Stimulated activated CD4-positive, alpha-beta T cell treated with anti-CD3 and anti-CD28 coated beads, Interleukin-2, amount 100 ng/mL, for 48 hours (primary cell): ENCODE data around the gene NSD1.
"Not testable (repeated sequence)": the region's sequence is repeated elsewhere in the genome, so short reads cannot be mapped to it uniquely, and the experiment has no call there.

Experiments used
- DNase-seq, 2 donors: peaks; one replicate each; pipeline ENCODE4 v3.0.0-alpha.2; 2020

Gene NSD1

GRCh38 chr5:177332031-177332895, 198.7 kb downstream of the NSD1 start:
- no peak for DNase-seq

GRCh38 chr5:177332896-177333260, 199.3 kb downstream of the NSD1 start:
- DNase-seq, result no peak

DNA sequence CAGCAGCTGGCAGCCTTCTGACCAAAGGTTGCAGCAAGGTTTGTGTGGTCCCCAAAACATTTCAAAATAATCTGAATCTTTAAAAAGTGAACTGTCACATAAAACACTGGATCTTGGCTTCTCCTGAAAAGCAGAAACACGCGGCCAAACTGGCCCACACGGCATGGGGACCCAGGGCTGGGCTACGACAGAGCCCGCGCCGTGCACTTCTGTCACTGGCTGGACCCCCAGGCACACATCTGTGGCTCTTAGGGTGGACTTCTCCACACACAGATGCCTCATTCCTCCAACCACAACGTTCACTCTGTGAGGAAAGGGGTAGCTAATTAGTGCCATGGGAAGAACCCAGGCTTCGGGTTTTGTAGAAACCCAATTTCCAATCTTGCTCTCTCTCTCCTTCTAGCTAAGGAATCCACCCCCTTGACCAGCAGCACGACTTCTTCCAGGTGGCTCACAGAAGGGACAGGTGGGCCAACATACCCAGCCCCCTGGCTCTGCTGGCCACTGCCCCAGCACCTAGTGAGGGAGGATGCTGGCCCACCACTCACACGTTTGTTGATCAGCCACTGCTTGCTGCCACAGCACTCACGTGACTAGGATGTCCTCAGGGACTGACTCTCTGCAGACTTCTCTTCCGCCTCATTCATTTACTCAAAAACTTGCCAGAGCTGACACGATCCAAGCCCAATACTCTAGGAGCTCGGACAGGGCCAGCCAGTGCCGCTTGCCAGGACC, 200.0 kb downstream of the NSD1 start:
- no peak for DNase-seq

DNA sequence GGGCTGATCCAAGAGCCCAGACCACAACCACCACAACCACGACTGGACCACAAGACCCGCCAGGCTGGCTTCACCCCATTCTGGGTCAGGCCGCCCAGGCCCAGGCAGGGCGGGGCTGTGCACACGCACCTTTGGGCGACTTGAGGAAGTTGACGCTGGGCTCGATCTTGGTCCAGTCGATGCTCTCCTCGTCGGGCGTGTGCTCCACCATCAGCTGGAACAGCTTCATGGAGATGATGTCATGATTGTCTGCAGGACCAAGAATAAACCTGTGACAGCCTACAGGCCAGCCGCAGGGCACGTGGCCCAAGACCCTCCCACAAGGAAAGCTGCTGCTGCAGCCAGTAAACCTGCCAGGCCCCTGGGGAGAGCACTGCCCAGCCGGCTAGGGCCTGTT, 200.6 kb downstream of the NSD1 start:
- DNase-seq, result no peak

DNA sequence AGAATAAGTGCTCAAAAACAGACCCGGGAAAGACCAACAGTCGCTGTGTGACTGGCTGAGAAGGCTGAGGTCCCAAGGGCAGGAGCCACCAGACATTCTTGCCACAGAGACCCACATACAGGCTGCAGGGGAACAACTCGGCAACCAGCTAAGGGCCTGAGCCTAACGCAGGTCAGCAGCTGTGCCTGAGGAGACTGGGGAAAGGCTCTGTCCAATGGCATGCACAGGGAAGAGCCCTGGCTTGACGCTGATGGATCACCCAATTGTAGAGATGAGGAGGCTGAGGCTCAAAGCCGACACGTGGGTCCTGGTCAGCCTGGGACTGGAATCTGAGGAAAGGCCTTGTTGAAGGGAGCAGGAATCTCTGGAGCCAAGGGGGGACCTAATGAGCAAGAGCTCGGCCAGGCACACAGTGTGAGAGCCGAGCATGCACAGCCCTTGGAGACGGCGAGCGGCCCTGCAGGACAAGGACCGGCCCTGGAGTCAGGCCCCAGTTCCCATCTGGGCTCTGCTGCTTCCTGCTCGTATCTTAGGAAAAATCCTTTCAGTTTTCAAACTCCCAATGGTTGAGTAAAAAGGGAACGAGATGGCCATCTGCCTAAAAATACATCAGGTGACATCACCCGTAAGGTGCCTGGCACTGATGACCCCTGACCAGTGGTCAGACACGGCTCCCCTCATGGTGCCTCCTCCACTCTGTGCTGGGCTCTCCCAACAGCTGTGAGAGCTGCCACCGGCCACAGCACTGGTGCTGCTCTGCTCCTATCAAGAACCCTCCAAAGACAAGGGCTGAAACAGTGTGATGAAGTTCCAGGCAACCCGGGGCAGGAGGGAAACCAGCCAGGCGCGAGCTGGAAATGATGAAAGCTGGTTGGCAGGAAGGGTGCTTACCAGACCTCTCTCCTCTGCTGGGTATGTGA, 201.5 kb downstream of the NSD1 start:
- no peak for DNase-seq

DNA sequence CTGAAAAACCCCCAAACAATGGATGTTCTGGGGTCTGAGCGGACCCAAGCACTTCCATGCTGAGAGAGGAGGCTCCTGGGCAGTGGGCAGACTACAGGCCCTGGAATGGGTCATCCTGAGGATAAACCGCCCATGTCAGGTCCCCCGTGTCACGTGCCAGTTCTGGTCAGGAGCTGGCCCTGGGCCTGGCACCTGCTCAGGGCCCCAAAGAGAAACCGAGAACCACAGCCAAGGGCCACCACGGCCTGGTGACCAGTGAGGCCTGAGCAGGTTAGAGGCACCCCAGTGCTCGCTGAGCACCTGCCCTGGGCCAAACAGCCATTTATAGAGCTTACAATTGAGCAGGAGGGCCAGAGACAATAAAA, 202.1 kb downstream of the NSD1 start:
- DNase-seq, result no peak

- no peak for DNase-seq
Observed at GRCh38 chr5:177336112-177336511, 202.5 kb downstream of the NSD1 start.

GRCh38 chr5:177336603-177337494, 203.3 kb downstream of the NSD1 start:
- DNase-seq, result no peak

DNA sequence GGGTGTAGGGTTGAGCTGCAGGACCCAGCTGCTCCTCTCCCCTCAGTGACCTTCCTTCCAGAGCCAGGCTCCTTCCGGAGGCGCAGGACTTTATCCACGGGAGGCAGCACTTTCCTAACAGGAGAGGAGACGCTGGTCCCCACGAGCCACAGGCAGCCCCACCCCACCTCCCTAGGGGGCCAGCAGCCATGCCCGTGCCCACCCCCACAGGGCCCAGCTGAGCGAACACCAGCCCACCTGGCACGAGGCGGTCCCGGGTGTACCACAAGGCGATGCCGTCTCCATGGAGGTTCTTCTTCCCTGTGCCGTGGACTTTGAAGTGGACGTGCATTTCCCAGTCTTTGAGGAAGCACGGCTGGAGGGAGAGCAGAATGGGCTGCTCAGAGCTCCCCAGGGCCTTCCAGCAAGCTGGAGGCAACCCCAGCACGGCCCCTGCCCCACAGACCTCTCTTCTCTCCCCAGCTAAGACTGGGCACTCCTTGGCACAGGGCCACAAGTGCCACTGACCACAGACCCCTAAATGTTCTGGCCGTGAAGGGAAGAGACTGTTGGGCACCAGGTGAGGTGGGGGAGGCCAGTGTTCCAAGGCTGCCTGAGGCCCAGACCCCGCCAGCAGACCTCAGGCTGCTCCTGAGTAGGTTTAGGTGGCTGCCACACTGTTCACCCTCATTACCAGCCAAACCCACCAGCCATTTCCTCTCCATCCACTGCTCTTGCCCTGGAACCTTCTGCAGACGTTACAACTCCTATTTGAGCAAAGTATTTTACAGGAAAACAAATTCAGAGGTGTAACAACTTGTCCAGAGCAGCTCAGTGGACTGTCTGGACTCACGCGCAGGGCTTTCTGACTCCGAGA, 204.9 kb downstream of the NSD1 start:
- no peak for DNase-seq

GRCh38 chr5:177339107-177339638, 205.6 kb downstream of the NSD1 start:
- no peak for DNase-seq

DNA sequence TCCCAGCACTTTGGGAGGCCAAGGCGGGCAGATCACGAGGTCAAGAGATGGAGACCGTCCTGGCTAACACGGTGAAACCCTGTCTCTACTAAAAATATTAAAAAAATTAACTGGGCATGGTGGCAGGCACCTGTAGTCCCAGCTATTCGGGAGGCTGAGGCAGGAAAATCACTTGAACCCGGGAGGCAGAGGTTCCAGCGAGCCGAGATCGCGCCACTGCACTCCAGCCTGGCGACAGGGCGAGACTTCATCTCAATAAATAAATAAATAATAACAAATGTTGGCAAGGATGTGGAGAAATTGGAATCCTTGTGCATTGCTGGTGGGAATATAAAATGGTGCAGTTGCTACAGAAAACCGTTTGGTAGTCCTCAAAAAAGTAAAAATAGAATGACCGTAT, 209.4 kb downstream of the NSD1 start:
- not testable (repeated sequence) for DNase-seq

DNA sequence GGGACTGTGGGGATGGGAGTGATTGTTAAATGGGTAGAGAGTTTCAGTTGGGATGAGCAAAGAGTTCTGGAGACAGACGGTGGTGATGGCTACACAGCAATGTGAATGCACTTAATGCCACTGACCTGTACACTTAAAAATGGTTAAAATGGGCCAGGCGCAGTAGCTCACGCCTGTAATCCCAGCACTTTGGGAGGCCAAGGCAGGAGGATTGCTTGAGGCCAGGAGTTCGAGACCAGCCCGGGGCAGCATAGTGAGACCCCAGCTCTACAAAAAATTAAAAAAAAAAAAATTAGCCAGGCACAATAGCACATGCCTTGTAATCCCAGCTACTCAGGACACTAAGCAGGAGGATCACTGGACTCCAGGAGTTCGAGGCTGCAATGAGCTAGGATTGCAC, 210.2 kb downstream of the NSD1 start:
- no peak for DNase-seq

DNA sequence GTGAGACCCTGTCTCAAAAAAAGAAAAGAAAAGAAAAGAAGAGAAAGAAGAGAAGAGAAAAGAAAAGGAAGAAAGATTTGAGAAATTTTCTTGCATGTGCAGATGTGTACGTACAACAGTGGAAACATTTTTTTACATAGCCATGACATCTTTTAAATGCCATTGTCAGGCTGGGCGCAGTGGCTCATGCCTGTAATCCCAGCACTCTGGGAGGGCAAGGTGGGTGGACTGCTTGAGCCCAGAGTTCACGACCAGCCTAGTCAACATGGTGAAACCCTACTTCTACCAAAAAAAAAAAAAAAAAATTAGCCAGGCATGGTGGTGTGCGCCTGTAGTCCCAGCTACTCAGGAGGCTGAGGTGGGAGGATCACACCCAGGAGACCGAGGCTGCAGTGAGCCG, 211.3 kb downstream of the NSD1 start:
- DNase-seq, result no peak

- DNase-seq, result no peak
Observed at GRCh38 chr5:177346820-177347219, 213.2 kb downstream of the NSD1 start.

- DNase-seq, result no peak
Observed at GRCh38 chr5:177347699-177348098, 214.1 kb downstream of the NSD1 start.

DNA sequence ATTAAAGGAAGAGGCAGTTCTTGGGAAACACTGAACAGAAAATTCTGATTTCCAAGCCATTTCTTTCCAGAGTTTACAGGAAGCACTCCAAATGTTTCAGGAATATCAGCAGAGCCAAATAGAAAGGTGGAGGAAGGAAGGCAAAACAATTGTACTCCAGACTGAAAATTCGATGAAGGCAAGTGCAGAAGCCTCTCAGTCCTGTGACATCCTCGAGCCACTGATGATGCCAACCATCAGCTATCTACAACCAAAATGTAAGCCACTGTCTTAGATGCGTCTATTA, 215.7 kb downstream of the NSD1 start:
- no peak for DNase-seq

GRCh38 chr5:177349762-177350161, 216.2 kb downstream of the NSD1 start:
- no peak for DNase-seq
